ENCODE data around the gene VPS4A.
"Not testable (repeated sequence)": the region's sequence is repeated elsewhere in the genome, so short reads cannot be mapped to it uniquely, and the experiment has no call there.

VPS4A gene

DNA sequence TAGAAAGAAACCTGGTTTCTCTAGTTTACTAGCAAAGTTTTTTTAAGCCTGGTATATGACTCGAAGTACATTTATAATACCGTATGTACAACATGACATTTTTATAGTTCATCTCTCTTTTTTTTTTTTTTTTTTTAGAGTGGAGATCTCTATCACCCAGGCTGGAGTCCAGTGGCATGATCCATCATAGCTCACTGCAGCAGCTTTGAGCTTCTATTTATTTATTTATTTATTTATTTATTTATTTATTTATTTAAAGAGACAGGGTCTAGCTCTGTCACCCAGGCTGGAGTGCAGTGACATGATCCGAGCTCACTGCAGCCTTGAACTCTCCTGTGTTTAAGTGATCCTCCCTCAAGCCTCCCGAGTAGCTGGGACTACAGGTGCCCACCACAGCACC lies 25.9 kb upstream of the VPS4A start:
- H3K4me1 ChIP-seq (ENCODE audit: control insufficient read depth, insufficient read depth, low read length), result peaks cover 31% of the 10 kb centered on the region
- H3K9me3 ChIP-seq (ENCODE audit: control insufficient read depth, low read length), result no peaks in the 10 kb centered on the region
- DNase-seq (ENCODE audit: low read depth), result no peak
- H3K27me3 ChIP-seq (replicated peaks; ENCODE audit: control insufficient read depth, insufficient read depth, low read length), result no peaks in the 10 kb centered on the region
- H3K36me3 ChIP-seq (ENCODE audit: control insufficient read depth, insufficient read depth, low read length, severe bottlenecking), result peaks cover 17% of the 10 kb centered on the region
- no peak overlapping the region for H3K4me3 ChIP-seq (ENCODE audit: low read length)
- H3K9ac ChIP-seq (ENCODE audit: low read length), result no peak overlapping the region

DNA sequence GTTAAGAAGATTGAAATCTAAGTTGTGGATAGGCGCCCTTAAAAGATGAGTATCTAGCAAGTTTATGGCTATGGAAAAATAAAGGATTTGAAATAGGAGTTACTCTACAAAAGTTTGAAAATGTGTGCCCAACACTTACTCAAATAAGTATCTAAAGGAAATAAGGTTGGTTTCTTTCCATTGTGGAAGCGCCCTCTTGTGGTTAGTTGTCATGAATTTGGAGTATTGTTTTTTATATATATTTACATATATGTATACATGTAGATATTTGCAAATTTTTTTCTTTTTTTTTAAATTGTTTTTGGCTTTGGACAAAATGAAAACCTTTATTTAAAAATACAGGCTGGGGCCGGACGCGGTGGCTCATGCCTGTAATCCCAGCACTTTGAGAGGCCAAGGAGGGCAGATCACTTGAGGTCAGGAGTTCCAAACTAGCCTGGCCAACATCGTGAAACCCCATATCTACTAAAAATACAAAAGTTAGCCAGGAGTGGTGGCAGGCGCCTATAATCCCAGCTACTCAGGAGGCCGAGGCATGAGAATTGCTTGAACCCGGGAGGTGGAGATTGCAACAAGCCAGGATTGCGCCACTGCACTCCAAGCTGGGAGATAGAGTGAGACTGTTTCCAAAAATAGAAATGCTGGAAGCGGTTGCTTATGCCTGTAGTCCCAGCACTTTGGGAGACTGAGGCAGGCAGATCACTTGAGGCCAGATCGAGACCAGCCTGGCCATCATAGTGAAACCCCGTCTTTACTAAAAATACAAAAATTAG lies 24.0 kb upstream of the VPS4A start:
- peak; percentile 93 for DNase-seq (ENCODE audit: low read depth)
- Histone ChIP-seq H3K27me3 (replicated peaks; ENCODE audit: control insufficient read depth, insufficient read depth, low read length) (no peaks in the 10 kb centered on the region), H3K9me3 (ENCODE audit: control insufficient read depth, low read length) (no peaks in the 10 kb centered on the region), H3K9ac (ENCODE audit: low read length) (peak overlapping the region; percentile 79), H3K36me3 (ENCODE audit: control insufficient read depth, insufficient read depth, low read length, severe bottlenecking) (peaks cover 20% of the 10 kb centered on the region), H3K4me3 (ENCODE audit: low read length) (peak overlapping the region; percentile 47), H3K4me1 (ENCODE audit: control insufficient read depth, insufficient read depth, low read length) (peaks cover 31% of the 10 kb centered on the region)

DNA sequence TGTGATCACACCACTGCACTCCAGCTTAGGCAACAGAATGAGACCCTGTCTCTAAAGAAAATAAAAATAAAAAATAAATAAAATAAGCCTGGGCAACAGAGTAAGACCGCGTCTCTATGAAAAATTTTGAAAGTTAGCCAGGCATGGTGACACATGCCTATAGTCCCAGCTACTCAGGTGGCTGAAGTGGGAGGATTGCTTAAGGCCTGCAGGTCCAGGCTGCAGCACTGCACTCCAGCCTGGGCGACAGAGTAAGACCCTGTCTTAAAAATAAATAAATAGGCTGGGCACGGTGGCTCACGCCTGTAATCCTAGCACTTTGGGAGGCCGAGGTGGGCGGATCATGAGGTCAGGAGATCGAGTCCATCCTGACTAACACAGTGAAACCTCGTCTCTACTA lies 19.5 kb upstream of the VPS4A start:
- H3K4me1 ChIP-seq (ENCODE audit: control insufficient read depth, insufficient read depth, low read length), result peaks cover 14% of the 10 kb centered on the region
- DNase-seq (ENCODE audit: low read depth); H3K27me3 ChIP-seq (replicated peaks; ENCODE audit: control insufficient read depth, insufficient read depth, low read length): not testable (repeated sequence)

DNA sequence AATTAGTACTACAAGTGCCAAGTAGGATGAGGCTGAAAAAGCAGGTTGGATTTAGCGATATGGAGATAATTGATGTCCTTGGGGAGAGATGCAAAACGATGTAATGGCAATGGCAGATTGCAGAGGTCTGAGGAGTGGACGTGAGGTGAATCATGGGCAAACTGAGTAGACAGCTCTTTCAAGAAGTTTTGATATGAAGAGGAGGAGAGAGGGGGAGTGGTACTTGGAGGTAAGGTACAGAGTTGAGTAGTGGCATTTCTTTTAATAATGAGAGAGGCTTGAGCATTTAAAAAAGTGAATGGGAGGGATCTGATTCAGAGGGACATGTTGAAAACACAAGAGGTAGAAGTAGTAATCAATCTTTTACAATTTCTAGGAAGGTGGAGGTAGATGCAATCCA lies 17.7 kb upstream of the VPS4A start:
- no peaks in the 10 kb centered on the region for H3K27me3 ChIP-seq (replicated peaks; ENCODE audit: control insufficient read depth, insufficient read depth, low read length)
- no peak for DNase-seq (ENCODE audit: low read depth)
- no peaks in the 10 kb centered on the region for H3K9me3 ChIP-seq (ENCODE audit: control insufficient read depth, low read length)
- H3K36me3 ChIP-seq (ENCODE audit: control insufficient read depth, insufficient read depth, low read length, severe bottlenecking), result peaks cover 8% of the 10 kb centered on the region
- H3K4me1 ChIP-seq (ENCODE audit: control insufficient read depth, insufficient read depth, low read length), result no peaks in the 10 kb centered on the region
- H3K4me3 ChIP-seq (ENCODE audit: low read length), result no peak overlapping the region
- H3K9ac ChIP-seq (ENCODE audit: low read length), result no peak overlapping the region

More for the DNA sequence above, 19.5 kb upstream of the VPS4A start:
- not testable (repeated sequence) for H3K9ac ChIP-seq (ENCODE audit: low read length); H3K36me3 ChIP-seq (ENCODE audit: control insufficient read depth, insufficient read depth, low read length, severe bottlenecking); H3K9me3 ChIP-seq (ENCODE audit: control insufficient read depth, low read length); H3K4me3 ChIP-seq (ENCODE audit: low read length)

DNA sequence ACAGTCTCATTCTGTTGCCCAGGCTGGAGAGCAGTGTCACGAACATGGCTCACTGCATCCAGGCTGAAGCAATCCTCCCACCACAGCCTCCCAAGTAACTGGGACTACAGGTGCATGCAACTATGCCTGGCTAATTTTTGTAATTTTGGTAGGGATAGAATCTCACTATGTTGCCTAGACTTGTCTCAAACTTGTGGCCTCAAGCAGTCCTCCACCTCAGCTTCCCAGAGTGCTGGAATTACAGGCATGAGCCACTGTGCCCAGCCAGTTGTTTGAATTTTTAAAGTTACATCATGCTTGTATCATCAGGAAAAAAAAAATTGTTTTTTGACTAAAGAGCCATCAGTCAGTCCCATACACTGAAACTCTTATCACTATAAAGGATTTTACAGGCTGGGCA lies 17.1 kb upstream of the VPS4A start:
- H3K9ac ChIP-seq (ENCODE audit: low read length), result no peak overlapping the region
- peaks cover 8% of the 10 kb centered on the region for H3K36me3 ChIP-seq (ENCODE audit: control insufficient read depth, insufficient read depth, low read length, severe bottlenecking)
- DNase-seq (ENCODE audit: low read depth), result no peak
- no peaks in the 10 kb centered on the region for H3K9me3 ChIP-seq (ENCODE audit: control insufficient read depth, low read length)
- H3K27me3 ChIP-seq (replicated peaks; ENCODE audit: control insufficient read depth, insufficient read depth, low read length), result no peaks in the 10 kb centered on the region
- H3K4me3 ChIP-seq (ENCODE audit: low read length), result no peak overlapping the region
- peaks cover 3% of the 10 kb centered on the region for H3K4me1 ChIP-seq (ENCODE audit: control insufficient read depth, insufficient read depth, low read length)

DNA sequence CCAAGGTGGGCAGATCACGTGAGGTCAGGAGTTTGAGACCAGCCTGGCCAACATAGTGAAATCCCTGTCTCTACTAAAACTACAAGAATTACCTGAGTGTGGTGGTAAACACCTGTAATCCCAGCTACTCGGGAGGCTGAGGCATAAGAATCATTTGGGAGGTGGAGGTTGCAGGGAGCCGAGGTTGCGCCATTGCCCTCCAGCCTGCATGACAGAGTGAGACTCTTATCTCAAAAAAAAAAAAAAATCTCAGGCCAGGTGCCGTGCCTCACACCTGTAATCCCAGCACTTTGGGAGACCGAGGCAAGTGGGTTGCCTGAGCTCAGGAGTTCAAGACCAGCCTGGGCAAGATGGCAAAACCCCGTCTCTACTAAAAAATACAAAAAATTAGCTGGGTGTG lies 14.4 kb upstream of the VPS4A start:
- not testable (repeated sequence) for H3K27me3 ChIP-seq (replicated peaks; ENCODE audit: control insufficient read depth, insufficient read depth, low read length); H3K4me3 ChIP-seq (ENCODE audit: low read length); H3K9ac ChIP-seq (ENCODE audit: low read length); H3K4me1 ChIP-seq (ENCODE audit: control insufficient read depth, insufficient read depth, low read length); DNase-seq (ENCODE audit: low read depth); H3K9me3 ChIP-seq (ENCODE audit: control insufficient read depth, low read length)
- H3K36me3 ChIP-seq (ENCODE audit: control insufficient read depth, insufficient read depth, low read length, severe bottlenecking), result peaks cover 27% of the 10 kb centered on the region

DNA sequence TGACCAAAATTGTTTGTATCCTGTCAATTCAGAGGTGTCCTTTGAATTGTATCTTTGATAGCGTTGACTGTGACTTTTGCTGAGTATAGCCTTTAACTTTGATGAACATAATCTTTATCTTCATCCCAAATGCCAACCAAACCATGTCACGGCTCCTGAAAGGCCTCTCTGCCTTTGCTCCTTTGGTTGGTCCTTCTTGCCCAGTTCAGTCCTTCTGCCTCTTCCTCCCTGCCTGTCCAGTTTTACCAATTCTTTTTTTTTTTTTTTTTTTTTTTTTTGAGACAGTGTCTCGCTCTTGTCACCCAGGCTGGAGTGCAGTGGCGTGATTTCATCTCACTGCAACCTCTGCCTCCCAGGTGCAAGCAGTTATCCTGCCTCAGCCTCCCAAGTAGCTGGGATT lies 12.9 kb upstream of the VPS4A start:
- peaks cover 3% of the 10 kb centered on the region for H3K4me1 ChIP-seq (ENCODE audit: control insufficient read depth, insufficient read depth, low read length)
- H3K27me3 ChIP-seq (replicated peaks; ENCODE audit: control insufficient read depth, insufficient read depth, low read length), result no peaks in the 10 kb centered on the region
- DNase-seq (ENCODE audit: low read depth), result no peak
- no peaks in the 10 kb centered on the region for H3K9me3 ChIP-seq (ENCODE audit: control insufficient read depth, low read length)
- H3K4me3 ChIP-seq (ENCODE audit: low read length), result no peak overlapping the region
- H3K36me3 ChIP-seq (ENCODE audit: control insufficient read depth, insufficient read depth, low read length, severe bottlenecking), result peaks cover 41% of the 10 kb centered on the region
- no peak overlapping the region for H3K9ac ChIP-seq (ENCODE audit: low read length)

DNA sequence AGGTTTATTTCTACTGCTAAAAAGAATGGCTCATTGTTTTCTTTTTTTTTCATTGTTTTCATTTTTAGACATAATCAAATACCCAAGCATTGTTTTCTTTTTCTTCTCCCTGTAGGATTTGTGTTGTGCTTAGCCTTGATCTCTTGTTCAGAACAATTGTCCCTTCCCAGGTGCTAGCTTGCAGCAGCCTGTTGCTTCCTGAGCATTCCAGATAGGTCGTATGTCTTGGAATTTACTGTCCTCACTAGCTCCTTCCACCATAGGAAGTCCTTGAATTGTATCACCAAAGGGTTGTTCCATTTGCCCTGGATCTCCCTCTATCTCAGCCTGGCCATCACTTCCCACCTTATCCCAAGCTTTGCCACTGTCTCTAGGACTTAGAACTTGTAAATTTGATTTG lies 10.0 kb upstream of the VPS4A start:
- no peak overlapping the region for H3K9ac ChIP-seq (ENCODE audit: low read length)
- DNase-seq (ENCODE audit: low read depth), result no peak
- no peak overlapping the region for H3K4me3 ChIP-seq (ENCODE audit: low read length)
- peaks cover 11% of the 10 kb centered on the region for H3K4me1 ChIP-seq (ENCODE audit: control insufficient read depth, insufficient read depth, low read length)
- H3K36me3 ChIP-seq (ENCODE audit: control insufficient read depth, insufficient read depth, low read length, severe bottlenecking), result peaks cover 55% of the 10 kb centered on the region
- H3K9me3 ChIP-seq (ENCODE audit: control insufficient read depth, low read length), result no peaks in the 10 kb centered on the region
- no peaks in the 10 kb centered on the region for H3K27me3 ChIP-seq (replicated peaks; ENCODE audit: control insufficient read depth, insufficient read depth, low read length)

DNA sequence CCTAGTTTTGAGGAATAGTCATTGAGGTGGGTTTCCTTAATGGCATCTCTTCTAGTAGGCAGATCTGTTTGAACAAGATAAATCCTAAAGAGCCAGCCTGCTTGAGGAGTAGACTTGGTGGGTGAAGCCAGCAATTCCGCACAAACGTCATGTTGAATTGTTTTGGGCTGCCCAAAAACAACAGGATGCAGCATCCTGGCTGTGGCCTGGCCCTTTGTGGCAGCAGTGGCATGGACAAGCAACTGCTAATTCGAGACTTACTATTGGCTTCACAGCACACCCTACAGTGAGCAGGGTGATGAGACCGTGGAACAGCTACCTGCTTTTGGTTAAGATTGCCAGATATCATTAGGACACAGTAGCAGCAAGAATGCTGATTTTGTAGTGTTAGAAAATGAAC lies 9.3 kb upstream of the VPS4A start:
- Histone ChIP-seq H3K36me3 (ENCODE audit: control insufficient read depth, insufficient read depth, low read length, severe bottlenecking) (peaks cover 55% of the 10 kb centered on the region), H3K9ac (ENCODE audit: low read length) (no peak overlapping the region), H3K4me3 (ENCODE audit: low read length) (no peak overlapping the region), H3K4me1 (ENCODE audit: control insufficient read depth, insufficient read depth, low read length) (peaks cover 14% of the 10 kb centered on the region), H3K9me3 (ENCODE audit: control insufficient read depth, low read length) (no peaks in the 10 kb centered on the region), H3K27me3 (replicated peaks; ENCODE audit: control insufficient read depth, insufficient read depth, low read length) (no peaks in the 10 kb centered on the region)
- no peak for DNase-seq (ENCODE audit: low read depth)

DNA sequence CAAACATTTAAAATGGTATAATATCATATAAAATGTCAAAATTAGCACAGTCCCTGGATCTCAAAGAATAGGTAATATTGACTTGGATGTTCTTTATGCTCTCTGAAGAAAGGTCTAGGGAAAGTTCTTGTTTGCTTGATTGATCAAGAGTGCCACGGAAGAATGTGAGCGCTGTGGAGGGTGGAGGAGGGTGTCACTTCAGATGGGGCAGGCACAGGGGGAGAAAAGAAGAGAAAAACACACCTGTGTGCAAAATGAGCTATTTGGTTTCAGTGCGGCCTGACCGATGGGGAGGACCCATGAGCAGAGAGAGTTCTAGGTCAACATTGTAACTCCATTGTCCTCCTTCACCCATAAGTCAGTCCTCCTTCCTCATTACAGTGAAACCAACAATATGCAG lies 8.8 kb upstream of the VPS4A start:
- Histone ChIP-seq H3K9me3 (ENCODE audit: control insufficient read depth, low read length) (no peaks in the 10 kb centered on the region), H3K36me3 (ENCODE audit: control insufficient read depth, insufficient read depth, low read length, severe bottlenecking) (peaks cover 55% of the 10 kb centered on the region)
- DNase-seq (ENCODE audit: low read depth), result no peak

DNA sequence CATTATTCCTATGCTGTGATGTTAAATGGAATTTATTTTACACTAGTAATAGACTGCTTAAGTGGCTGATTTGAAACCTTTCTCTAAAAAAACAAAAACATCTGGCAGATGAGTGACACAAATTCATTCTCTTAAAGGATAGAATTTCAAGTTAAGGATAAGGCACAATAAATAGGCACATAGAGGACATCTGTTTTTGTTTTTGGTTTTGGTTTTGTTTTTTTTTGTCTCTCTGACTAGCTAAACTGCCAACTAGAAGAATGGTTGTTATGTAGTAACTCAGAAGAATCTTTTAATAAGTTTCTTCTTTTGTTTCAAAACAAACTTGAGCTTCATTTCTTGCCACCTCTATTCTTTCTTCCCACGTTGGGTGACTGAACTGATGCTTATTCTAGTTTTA lies 5.1 kb upstream of the VPS4A start:
- peaks cover 33% of the 10 kb centered on the region for H3K36me3 ChIP-seq (ENCODE audit: control insufficient read depth, insufficient read depth, low read length, severe bottlenecking)
- H3K9ac ChIP-seq (ENCODE audit: low read length), result peak overlapping the region; percentile 33
- no peaks in the 10 kb centered on the region for H3K9me3 ChIP-seq (ENCODE audit: control insufficient read depth, low read length)
- peaks cover 15% of the 10 kb centered on the region for H3K4me1 ChIP-seq (ENCODE audit: control insufficient read depth, insufficient read depth, low read length)
- DNase-seq (ENCODE audit: low read depth), result peak; percentile 74
- H3K27me3 ChIP-seq (replicated peaks; ENCODE audit: control insufficient read depth, insufficient read depth, low read length), result no peaks in the 10 kb centered on the region
- no peak overlapping the region for H3K4me3 ChIP-seq (ENCODE audit: low read length)

More for the DNA sequence above, 8.8 kb upstream of the VPS4A start:
- H3K4me1 ChIP-seq (ENCODE audit: control insufficient read depth, insufficient read depth, low read length), result peaks cover 14% of the 10 kb centered on the region
- H3K4me3 ChIP-seq (ENCODE audit: low read length), result no peak overlapping the region
- H3K27me3 ChIP-seq (replicated peaks; ENCODE audit: control insufficient read depth, insufficient read depth, low read length), result no peaks in the 10 kb centered on the region
- no peak overlapping the region for H3K9ac ChIP-seq (ENCODE audit: low read length)

DNA sequence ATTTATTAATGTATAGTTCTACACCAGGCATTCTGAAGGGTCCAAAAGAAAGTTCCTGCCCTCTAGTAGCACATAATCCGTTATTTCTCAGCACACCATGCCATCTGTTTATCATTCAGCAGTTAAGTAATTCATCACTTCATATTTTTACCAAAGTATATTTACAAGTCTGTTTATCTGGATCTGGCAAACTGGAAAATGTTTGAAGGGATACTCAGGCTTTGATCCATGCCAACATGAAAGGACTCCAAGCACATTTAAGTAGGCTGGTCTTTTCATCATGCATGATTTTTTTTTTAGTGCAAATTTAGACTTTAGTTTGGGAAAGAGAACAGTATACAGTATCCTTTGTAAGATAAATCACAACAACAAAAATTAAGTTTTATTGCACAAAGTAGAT lies 4.1 kb upstream of the VPS4A start:
- DNase-seq (ENCODE audit: low read depth), result no peak
- H3K4me1 ChIP-seq (ENCODE audit: control insufficient read depth, insufficient read depth, low read length), result peaks cover 15% of the 10 kb centered on the region
- no peak overlapping the region for H3K9ac ChIP-seq (ENCODE audit: low read length)
- no peaks in the 10 kb centered on the region for H3K9me3 ChIP-seq (ENCODE audit: control insufficient read depth, low read length)
- H3K27me3 ChIP-seq (replicated peaks; ENCODE audit: control insufficient read depth, insufficient read depth, low read length), result no peaks in the 10 kb centered on the region
- H3K4me3 ChIP-seq (ENCODE audit: low read length), result no peak overlapping the region
- peaks cover 24% of the 10 kb centered on the region for H3K36me3 ChIP-seq (ENCODE audit: control insufficient read depth, insufficient read depth, low read length, severe bottlenecking)
